HG03280 (cell line): ENCODE measurements around the gene PTPN20.

Source experiments
- ATAC-seq: cut with Tn5 transposase; IDR thresholded peaks from one replicate; pipeline ENCODE4 v1.9.1; 2021; ENCODE audit warnings: mild to moderate bottlenecking, moderate library complexity; ENCODE audit not compliant: unreplicated experiment

PTPN20 gene

GRCh38 chr10:47033541-47034270 is 122.5 kb downstream of the PTPN20 start:
- no peak for ATAC-seq

- ATAC-seq: no peak
Measured at GRCh38 chr10:47034441-47035051, 123.3 kb downstream of the PTPN20 start.

GRCh38 chr10:47035171-47035818 is 124.1 kb downstream of the PTPN20 start:
- no peak for ATAC-seq

GRCh38 chr10:47035819-47036337 is 124.7 kb downstream of the PTPN20 start:
- ATAC-seq: no peak

- no peak for ATAC-seq
Measured at GRCh38 chr10:47036771-47037170, 125.5 kb downstream of the PTPN20 start.

GRCh38 chr10:47037654-47038425 is 126.6 kb downstream of the PTPN20 start:
- ATAC-seq: no peak

- ATAC-seq: no peak
Measured at GRCh38 chr10:47038881-47039561, 127.8 kb downstream of the PTPN20 start.

GRCh38 chr10:47039562-47039913 is 128.3 kb downstream of the PTPN20 start:
- ATAC-seq: no peak

- no peak for ATAC-seq
Measured at GRCh38 chr10:47040041-47040491, 128.8 kb downstream of the PTPN20 start.

- ATAC-seq: no peak
Measured at GRCh38 chr10:47040681-47041080, 129.5 kb downstream of the PTPN20 start.

- ATAC-seq: no peak
Measured at GRCh38 chr10:47041396-47042198, 130.4 kb downstream of the PTPN20 start.

- no peak for ATAC-seq
Measured at GRCh38 chr10:47042199-47042473, 130.9 kb downstream of the PTPN20 start.

GRCh38 chr10:47042780-47043750 is 131.8 kb downstream of the PTPN20 start:
- no peak for ATAC-seq

- no peak for ATAC-seq
Measured at GRCh38 chr10:47043928-47044538, 132.8 kb downstream of the PTPN20 start.

GRCh38 chr10:47044741-47045140 is 133.5 kb downstream of the PTPN20 start:
- no peak for ATAC-seq

- no peak for ATAC-seq
Measured at GRCh38 chr10:47045331-47045861, 134.2 kb downstream of the PTPN20 start.

GRCh38 chr10:47046321-47047126 is 135.3 kb downstream of the PTPN20 start:
- ATAC-seq: no peak
